SU-DHL-6 (cell line): ENCODE measurements around the gene TES.

Source experiments
- H2AFZ ChIP-seq: fragments of 200-600 bp; sonication (generic); 2 replicates; pipeline ENCODE4 v1.6.1; 2014; ENCODE audit warnings: low read depth, mild to moderate bottlenecking, moderate library complexity, mixed read lengths, antibody characterized with exemption, low read length; ENCODE audit not compliant: severe bottlenecking
- H3F3A ChIP-seq: fragments of 200-600 bp; shearing (Covaris generic); 2 replicates; pipeline ENCODE4 v1.6.0; 2016; ENCODE audit warnings: antibody characterized with exemption, mild to moderate bottlenecking; ENCODE audit not compliant: insufficient read depth
- H3K27ac ChIP-seq: fragments of 200-600 bp; sonication (generic); 2 replicates; pipeline ENCODE4 v1.5.1; 2016; ENCODE audit warnings: low read depth, mild to moderate bottlenecking, low read length, moderate library complexity, mixed read lengths
- H3K27me3 ChIP-seq: fragments of 200-600 bp; sonication (generic), shearing (Covaris generic); 2 replicates; pipeline ENCODE4 v1.6.0; 2014; ENCODE audit warnings: mild to moderate bottlenecking, low read length
- H3K36me3 ChIP-seq: fragments of 200-600 bp; sonication (generic); 2 replicates; pipeline ENCODE4 v1.6.1; 2014; ENCODE audit warnings: mild to moderate bottlenecking, low read length, mixed read lengths
- H3K4me2 ChIP-seq: fragments of 300-600, 200-600 bp; shearing (Covaris generic), sonication (generic); 2 replicates; pipeline ENCODE4 v1.6.0; 2014; ENCODE audit warnings: low read length, low read depth, mild to moderate bottlenecking; ENCODE audit not compliant: poor library complexity, severe bottlenecking
- H3K4me3 ChIP-seq: fragments of 200-600 bp; sonication (generic); 2 replicates; pipeline ENCODE4 v1.5.1; 2014; ENCODE audit warnings: antibody characterized with exemption, low read length, mild to moderate bottlenecking, mixed read lengths; ENCODE audit not compliant: insufficient read depth, poor library complexity, severe bottlenecking
- H3K79me2 ChIP-seq: fragments of 200-600 bp; sonication (generic); 2 replicates; pipeline ENCODE4 v1.6.1; 2014; ENCODE audit warnings: mild to moderate bottlenecking, low read length, moderate library complexity; ENCODE audit not compliant: insufficient read depth
- H3K9ac ChIP-seq: fragments of 200-600 bp; sonication (generic); 2 replicates; pipeline ENCODE4 v1.7.0; 2014; ENCODE audit warnings: mild to moderate bottlenecking, low read length
- H3K9me2 ChIP-seq: fragments of 200-600 bp; sonication (generic); replicated peaks from 2 replicates; pipeline ENCODE4 v1.6.1; 2014; ENCODE audit warnings: low read length; ENCODE audit not compliant: insufficient read depth
- H3K9me3 ChIP-seq: fragments of 200-600 bp; sonication (generic); 2 replicates; pipeline ENCODE4 v1.6.1; 2014; ENCODE audit warnings: low read length, mixed read lengths; ENCODE audit not compliant: insufficient read depth
- H4K20me1 ChIP-seq: fragments of 200-600 bp; sonication (generic); 2 replicates; pipeline ENCODE4 v1.6.1; 2014; ENCODE audit warnings: low read depth, mild to moderate bottlenecking, antibody characterized with exemption, low read length, moderate library complexity, mixed read lengths
- CTCF ChIP-seq: fragments of 200-600 bp; sonication (generic); IDR thresholded peaks from one replicate; pipeline ENCODE4 v1.5.1; 2017; ENCODE audit warnings: antibody characterized with exemption, mild to moderate bottlenecking, low read length, moderate library complexity; ENCODE audit not compliant: insufficient read depth, poor library complexity, severe bottlenecking
- EZH2phosphoT487 ChIP-seq: fragments of 200-600 bp; sonication (generic), shearing (Covaris generic); conservative IDR thresholded peaks from 2 replicates; pipeline ENCODE4 v1.6.1; 2018; ENCODE audit warnings: mild to moderate bottlenecking, antibody characterized with exemption, low read length, moderate library complexity, mixed read lengths

TES gene

DNA sequence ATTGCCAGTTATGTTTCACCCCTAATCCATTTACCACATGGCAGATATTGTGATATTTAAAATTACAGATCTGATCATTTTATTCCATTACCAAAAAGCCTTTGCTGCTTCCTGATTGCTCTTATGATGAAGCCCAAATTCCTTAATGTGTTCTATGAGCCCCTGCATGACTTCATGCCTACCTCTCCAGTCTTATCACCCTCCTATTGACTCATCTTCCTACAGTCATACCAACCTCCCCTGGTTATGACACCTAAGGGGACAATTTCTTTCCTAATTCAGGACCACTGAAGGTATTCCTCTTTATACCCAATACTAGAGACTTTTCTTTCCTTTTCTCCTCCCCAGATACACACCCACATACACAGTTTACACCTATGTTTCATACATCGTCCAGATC lies 36.0 kb downstream of the TES start:
- Histone ChIP-seq H3K4me3 (no peak overlapping the region), H3K27me3 (no peaks in the 10 kb centered on the region), H3K36me3 (peaks cover 18% of the 10 kb centered on the region), H3K9ac (no peak overlapping the region), H4K20me1 (no peaks in the 10 kb centered on the region), H3K9me2 (no peaks in the 10 kb centered on the region), H3F3A (0 out of 2 replicates have a peak, but pooled peaks cover 2% of the 10 kb centered on the region), H3K79me2 (no peaks in the 10 kb centered on the region), H3K27ac (no peak overlapping the region), H2AFZ (no peak overlapping the region), H3K4me2 (no peak overlapping the region), H3K9me3 (peaks cover 11% of the 10 kb centered on the region; the same call in 1 of the 2 replicates)
- TF ChIP-seq EZH2phosphoT487 (no peak), CTCF (no peak)

DNA sequence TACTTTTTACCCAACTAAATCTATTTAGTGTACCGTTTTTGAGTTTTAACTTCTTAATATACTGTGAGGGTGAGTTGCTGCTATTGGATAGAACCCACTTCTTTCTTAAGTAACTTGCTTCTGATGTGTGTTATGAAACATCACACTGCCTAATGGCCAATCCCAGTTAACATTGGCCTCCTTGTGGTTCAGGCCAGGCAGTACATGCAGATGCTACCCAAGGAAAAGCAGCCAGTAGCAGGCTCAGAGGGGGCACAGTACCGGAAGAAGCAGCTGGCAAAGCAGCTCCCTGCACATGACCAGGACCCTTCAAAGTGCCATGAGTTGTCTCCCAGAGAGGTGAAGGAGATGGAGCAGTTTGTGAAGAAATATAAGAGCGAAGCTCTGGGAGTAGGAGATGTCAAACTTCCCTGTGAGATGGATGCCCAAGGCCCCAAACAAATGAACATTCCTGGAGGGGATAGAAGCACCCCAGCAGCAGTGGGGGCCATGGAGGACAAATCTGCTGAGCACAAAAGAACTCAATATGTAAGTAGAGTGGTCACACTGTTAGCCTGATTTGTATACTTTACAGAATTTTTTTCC lies 39.7 kb downstream of the TES start:
- H4K20me1 ChIP-seq: no peaks in the 10 kb centered on the region
- H3K4me3 ChIP-seq: no peak overlapping the region
- H3K9ac ChIP-seq: no peak overlapping the region
- no peak overlapping the region for H3K27ac ChIP-seq
- 0 out of 2 replicates have a peak, but pooled peaks cover 2% of the 10 kb centered on the region for H3F3A ChIP-seq
- 0 out of 2 replicates have a peak, but pooled peaks cover 1% of the 10 kb centered on the region for H3K9me3 ChIP-seq
- no peak overlapping the region for H3K4me2 ChIP-seq
- peaks cover 4% of the 10 kb centered on the region; the same call in 1 of the 2 replicates for H3K36me3 ChIP-seq
- no peaks in the 10 kb centered on the region for H3K79me2 ChIP-seq
- H3K9me2 ChIP-seq: no peaks in the 10 kb centered on the region
- TF ChIP-seq EZH2phosphoT487 (no peak), CTCF (no peak)
- H3K27me3 ChIP-seq: no peaks in the 10 kb centered on the region
- no peak overlapping the region for H2AFZ ChIP-seq

- Histone ChIP-seq H3K9me3 (no peaks in the 10 kb centered on the region), H3K27me3 (no peaks in the 10 kb centered on the region), H3K36me3 (peaks cover 7% of the 10 kb centered on the region; the same call in 1 of the 2 replicates), H3K9me2 (no peaks in the 10 kb centered on the region), H3K27ac (no peak overlapping the region), H3K79me2 (no peaks in the 10 kb centered on the region), H3K4me2 (no peak overlapping the region), H2AFZ (no peak overlapping the region), H3F3A (0 out of 2 replicates have a peak, but pooled peaks cover 2% of the 10 kb centered on the region), H4K20me1 (no peaks in the 10 kb centered on the region), H3K9ac (no peak overlapping the region), H3K4me3 (no peak overlapping the region)
- no peak for TF ChIP-seq CTCF
- TF ChIP-seq EZH2phosphoT487: no peak
These were observed 41.3 kb downstream of the TES start for GRCh38 chr7:116251675-116252074.
